Inflammatory macrophage treated with lipopolysaccharide for 1 hour (primary cell): ENCODE results near the gene VTI1A.
"Not testable (repeated sequence)": the region's sequence is repeated elsewhere in the genome, so short reads cannot be mapped to it uniquely, and the experiment has no call there.

ENCODE experiments used
- DNase-seq, 2 donors: peaks; one replicate each; pipeline ENCODE4 v3.0.0-alpha.2; 2020 to 2022

VTI1A gene

GRCh38 chr10:112589081-112589480, 142.1 kb downstream of the VTI1A start:
- no peak for DNase-seq

DNA sequence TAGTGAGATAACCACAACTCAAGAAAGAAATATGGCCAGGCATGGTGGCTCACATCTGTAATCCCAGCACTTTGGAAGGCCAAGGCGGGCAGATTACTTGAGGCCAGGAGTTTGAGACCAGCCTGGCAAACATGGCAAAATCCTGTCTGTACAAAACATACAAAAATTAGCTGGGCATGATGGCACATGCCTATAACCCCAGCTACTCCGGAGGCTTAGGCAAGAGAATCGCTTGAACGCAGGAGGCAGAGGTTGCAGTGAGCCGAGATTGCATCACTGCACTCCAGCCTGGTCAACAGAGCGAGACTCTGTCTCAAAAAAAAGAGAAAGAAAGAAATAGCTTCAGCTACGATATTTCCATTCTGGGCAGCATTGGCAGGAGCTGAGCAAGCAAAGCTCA, 143.8 kb downstream of the VTI1A start:
- DNase-seq: not testable (repeated sequence)

- DNase-seq: no peak
Observed at GRCh38 chr10:112593023-112593422, 146.0 kb downstream of the VTI1A start.

GRCh38 chr10:112601214-112602090, 154.4 kb downstream of the VTI1A start:
- DNase-seq: no peak

- no peak for DNase-seq
Observed at GRCh38 chr10:112603062-112603461, 156.0 kb downstream of the VTI1A start.

DNA sequence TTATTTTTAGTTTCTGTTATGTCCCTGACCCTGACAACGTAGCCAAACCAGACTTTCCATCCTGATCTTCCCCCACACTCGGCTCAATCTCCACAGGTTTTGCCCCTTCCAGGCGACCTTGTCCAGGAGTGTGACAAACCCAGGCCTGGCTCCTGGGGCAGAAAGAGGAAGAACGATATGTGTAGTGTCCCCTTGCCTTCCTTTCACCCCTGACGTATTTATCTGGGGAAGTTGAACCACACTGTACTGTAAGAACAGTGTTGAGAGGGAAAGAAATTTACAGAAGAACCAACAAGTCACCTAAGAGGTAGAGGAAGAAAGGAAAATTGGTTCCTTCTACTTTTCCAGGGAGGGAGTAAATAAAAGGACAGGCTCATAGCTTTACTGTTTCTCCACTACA, 158.0 kb downstream of the VTI1A start:
- DNase-seq: peak; percentile 18 to 26

DNA sequence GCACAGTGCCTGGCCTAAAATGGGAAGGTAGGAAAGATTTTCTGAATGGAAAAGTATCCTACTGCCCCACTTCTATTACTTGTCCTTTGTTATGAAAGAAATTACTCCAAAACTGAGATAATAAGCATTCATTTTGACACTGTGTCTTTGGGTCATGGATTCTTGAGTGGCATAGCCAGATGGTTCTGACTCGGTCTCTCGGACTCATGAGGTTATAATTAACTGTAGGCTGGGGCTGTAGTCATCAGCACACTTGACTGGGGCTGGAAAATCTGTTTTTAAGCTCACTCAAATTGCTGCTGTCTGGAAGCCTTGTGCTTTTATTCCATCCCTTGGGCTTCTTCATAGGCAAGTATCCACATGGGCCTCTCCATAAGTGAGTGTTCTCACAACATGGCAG, 160.5 kb downstream of the VTI1A start:
- DNase-seq: no peak

DNA sequence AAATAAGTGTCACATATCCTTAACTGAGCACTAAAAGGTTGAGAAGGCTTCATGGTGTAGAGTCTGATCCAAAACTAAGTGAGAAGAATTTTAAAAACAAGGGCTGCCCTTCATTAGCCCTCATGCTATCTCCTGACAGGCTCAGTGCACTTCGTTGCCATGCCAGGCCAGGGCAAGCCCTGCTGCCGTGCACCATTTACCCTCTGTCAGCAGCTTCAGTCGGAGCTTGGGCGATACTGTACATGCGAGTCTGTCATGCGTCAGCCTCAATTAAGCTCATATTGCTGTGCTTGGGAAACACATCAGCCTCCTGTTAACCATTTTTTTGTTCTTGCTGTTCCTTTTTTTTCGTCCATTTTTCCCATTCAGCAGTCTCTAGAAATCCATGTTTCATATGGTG, 166.6 kb downstream of the VTI1A start:
- DNase-seq: no peak

- no peak for DNase-seq
Observed at GRCh38 chr10:112614072-112614471, 167.1 kb downstream of the VTI1A start.

GRCh38 chr10:112614586-112614985, 167.6 kb downstream of the VTI1A start:
- DNase-seq: peak; percentile 12 to 63

DNA sequence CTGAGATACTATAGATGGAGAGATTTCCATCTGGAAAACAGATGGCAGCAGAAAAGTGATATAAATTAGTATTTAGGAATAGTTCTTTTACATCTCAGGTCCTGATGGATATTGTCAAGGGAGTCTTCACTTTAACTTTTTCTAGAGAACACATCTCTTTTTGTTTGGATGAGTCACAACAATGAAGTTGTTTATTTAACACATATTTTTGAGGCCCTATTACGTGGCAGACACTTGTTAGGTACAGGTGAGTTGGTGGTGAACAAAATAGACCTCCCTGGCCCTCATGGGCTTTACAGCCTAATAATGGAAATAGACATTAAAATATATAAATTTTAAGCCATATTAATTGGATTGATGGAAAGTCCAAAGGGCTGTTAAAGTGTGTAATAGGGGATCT, 168.3 kb downstream of the VTI1A start:
- DNase-seq: no peak

DNA sequence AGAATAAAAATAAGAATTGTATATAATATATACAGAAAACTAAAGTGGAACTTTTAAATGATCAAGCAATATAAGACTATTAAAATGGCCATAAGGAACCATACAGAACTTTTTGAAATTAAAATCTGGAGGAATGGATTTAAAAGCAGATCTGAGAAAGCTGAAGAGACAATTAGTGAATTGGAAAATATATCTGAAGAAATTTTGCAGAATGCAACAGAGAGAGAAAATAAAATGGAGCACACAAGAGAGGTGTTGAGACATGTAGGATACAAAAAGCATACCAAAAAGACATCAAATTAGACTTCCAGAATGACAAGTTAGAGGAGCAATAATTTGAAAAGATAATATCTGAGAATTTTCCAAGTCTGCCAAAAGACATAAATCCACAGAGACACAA, 169.6 kb downstream of the VTI1A start:
- DNase-seq: no peak

DNA sequence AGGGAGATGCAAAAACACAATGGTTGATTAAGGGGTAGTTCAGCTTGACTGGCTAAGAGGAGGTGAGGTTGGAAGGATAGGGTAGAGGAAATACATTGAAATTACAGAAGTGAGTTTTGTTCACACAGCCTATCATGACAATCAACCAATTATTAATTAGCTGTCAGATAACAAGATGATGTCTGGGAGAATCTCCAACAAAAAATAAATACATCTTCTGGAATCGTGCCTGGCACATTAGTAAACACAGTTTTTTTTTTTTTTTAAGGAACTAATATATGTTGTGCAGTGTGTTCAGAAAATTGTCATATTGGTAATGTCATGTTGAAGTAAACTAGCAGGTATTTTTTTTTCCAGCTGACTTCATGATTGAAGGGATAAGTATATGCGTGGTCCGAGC, 171.8 kb downstream of the VTI1A start:
- DNase-seq: no peak

DNA sequence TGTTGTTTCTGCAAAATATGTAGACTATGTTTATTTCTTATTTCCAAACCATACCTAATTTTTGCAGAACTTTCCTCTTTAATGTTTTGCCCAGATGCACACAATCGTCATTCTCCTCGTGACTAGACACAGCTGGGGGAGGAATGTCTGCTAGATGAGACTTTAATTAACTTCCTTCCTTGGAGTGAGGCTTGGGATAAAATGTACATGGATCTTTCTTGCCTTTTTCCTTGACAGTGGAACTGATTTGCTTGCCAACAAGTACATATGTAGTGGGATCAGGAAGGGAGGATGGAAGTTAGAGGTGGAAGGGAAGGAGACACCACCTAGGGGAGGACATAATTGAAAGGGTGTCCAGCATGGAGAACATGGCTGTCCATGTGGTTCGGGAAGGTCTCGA, 172.5 kb downstream of the VTI1A start:
- DNase-seq: no peak

DNA sequence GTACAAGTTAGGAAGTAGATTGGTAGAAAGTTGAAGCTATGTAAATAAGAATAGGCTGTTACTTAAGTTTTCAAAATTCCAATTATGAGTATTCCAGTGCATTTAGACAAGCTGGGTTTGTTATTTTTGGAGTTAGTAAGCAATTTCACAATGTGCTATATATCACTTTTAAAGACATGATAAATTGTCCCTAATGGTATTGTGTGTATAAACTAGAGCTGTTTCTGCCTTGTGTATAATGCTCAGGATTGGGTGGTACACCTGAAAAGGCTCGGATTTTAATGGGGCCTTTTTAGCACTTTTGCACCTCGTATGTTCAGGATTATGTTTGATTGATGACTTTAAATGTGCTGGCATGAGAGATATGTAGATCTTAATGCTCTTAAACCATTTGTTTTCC, 175.8 kb downstream of the VTI1A start:
- DNase-seq: no peak

GRCh38 chr10:112624546-112625048, 177.6 kb downstream of the VTI1A start:
- no peak for DNase-seq

- no peak for DNase-seq
Observed at GRCh38 chr10:112628951-112629609, 182.1 kb downstream of the VTI1A start.

DNA sequence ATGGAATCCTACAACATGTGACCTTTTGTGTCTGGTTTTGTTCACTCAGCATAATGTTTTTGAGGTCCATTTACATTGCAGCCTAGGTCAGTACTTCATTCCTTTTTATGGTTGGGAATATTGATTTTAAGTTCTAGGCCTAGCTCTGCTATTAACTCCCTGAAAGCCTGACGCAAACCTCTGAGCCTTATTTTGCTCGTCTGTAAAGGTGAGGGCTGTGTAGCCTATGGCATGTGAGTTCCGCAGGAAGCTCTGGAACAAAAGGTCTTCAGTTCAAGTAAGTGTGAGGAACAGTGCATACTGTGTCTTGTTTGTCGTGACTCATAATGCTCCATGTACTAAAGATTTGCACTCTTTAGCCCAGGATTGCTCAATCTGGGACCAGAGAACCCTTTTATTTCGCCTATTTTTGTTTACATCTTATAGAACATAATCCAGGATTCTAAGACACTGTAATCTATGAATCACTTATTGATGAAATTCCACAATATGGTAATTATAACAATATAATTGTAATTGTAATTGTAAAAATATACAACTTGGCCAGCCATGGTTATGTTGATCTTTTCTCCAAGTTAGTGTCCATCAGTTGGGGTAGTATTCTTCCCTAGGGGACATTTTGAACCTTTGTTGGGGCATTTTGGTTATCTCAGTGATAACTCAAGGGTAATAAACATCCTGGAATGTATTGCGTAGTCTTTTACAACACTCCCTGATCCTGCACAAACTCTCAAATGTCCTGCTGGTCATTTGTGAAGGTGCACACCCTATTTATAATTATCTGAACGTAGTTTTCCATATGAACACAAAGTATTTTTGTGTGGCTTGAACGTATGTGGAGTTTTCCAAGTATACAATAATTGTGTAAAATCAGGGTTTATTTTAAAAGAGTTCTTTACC, 184.7 kb downstream of the VTI1A start:
- DNase-seq: no peak

DNA sequence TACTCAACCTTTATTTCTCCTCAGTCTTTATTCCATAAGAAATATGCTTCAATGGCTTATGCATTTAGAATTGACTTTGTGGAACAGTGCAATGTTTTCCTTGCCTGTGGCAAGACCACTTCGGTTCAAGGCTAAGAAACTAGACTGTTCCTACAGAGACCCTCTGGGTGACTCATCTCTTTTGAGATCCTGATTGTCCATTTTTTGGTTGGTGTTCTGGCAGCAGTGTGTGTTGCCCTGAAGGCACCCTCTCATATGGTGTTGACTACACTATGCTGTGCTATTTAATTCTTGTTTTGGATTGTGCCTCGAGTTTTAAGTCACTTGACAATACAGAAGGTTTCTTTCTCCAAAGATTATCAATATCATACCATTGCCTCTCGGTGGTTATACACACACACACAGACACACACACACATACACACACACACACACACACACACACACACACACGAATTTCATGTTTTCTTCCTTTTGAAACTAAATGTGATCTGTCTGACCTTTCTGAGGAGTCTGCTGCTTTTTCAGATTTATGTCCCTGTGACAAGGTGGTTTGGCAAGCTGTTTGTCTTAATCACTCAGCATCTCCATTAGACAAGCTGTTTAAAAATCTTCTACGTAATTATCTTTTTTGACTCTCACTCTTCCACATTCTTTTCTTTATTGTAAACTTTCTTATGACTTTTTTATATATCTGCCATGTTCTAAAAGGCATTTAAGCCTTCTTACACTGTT, 187.2 kb downstream of the VTI1A start:
- no peak for DNase-seq

GRCh38 chr10:112637901-112638300, 190.9 kb downstream of the VTI1A start:
- no peak for DNase-seq

DNA sequence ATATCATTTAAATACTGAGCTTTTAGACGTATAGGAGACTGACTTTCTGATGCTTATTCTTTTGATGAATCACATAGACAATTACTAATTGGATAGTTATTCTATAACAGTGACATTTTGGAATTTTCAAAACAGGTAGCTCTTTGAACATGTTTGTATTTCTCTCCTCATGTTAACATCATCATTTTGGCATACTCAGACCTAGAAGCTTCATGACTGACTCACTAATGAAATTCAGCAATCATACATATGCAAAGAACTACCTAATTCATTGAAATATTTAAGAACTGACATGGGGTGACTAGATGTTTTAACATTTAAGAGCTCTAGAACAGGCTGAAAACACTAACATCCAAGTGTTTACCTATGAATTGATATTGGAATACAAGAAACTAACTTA, 192.3 kb downstream of the VTI1A start:
- no peak for DNase-seq

DNA sequence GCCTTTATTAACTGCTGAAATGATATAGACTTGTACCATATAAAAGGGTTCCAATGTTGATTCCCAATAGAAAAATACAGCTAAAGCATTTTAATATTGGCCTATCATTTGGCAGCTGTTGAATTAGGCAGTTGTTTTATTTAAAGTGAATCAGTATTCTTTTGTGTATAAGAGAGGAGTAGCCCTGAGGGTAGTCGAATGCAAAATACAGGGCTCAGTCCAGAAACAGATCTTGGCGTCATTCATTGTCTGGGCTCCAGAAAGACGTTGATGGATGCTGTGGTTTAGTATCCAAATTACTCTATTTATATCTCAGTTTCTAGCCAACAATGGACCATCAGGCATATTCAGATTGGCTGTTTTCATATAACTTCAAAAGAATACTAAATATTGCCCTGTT, 193.6 kb downstream of the VTI1A start:
- no peak for DNase-seq
